Skin of body (tissue), 1 donor: ENCODE measurements around the gene ANGEL1. TPM values are rescaled to one million over a fixed set of nuclear protein-coding genes. Genes with fewer than 3 reads are reported as not detected.

Source experiments
- total RNA-seq: library from RNA; depleted of rRNA; stranded (reverse); fragments of >200 nt; gene quantifications from one replicate; pipeline ENCODE4 v1.2.3, GENCODE V29; 2014

Gene ANGEL1
- total RNA-seq, 1 donor from 2014 or later: 10.3 TPM

Other genes with a start within 250 kb of the ANGEL1 start
- 10.5 TPM for gene VASH1, start 51.4 kb downstream of the ANGEL1 start, total RNA-seq
- gene LRRC74A, start 13.5 kb upstream of the ANGEL1 start, total RNA-seq: not detected
- gene IRF2BPL, start 215.8 kb upstream of the ANGEL1 start, total RNA-seq: 26.7 TPM